GM19025 (cell line): ENCODE results near the gene LRRC73.
A peak's percentile ranks its signal among the peaks of the same experiment; 100 is the strongest.
"Not testable (repeated sequence)": the region's sequence is repeated elsewhere in the genome, so short reads cannot be mapped to it uniquely, and the experiment has no call there.

Experiments
- ATAC-seq: cut with Tn5 transposase; IDR thresholded peaks from one replicate; pipeline ENCODE4 v1.9.1; 2021; ENCODE audit warnings: mild to moderate bottlenecking, low read depth, moderate library complexity; ENCODE audit not compliant: unreplicated experiment

Gene LRRC73, protein sequence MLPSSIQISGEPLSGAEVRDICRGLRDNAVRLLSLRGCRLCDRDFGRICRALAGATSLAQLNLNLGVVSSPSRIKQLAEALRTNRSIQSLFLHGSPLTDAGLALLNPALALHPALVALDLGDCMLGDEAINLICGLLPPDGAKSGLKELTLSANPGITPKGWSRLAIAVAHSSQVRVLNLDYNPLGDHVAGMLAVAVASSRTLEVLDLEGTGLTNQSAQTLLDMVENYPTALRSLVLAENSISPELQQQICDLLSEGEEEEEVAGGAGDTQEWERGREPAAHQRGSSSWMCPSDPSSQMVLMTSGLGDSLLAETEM

DNA sequence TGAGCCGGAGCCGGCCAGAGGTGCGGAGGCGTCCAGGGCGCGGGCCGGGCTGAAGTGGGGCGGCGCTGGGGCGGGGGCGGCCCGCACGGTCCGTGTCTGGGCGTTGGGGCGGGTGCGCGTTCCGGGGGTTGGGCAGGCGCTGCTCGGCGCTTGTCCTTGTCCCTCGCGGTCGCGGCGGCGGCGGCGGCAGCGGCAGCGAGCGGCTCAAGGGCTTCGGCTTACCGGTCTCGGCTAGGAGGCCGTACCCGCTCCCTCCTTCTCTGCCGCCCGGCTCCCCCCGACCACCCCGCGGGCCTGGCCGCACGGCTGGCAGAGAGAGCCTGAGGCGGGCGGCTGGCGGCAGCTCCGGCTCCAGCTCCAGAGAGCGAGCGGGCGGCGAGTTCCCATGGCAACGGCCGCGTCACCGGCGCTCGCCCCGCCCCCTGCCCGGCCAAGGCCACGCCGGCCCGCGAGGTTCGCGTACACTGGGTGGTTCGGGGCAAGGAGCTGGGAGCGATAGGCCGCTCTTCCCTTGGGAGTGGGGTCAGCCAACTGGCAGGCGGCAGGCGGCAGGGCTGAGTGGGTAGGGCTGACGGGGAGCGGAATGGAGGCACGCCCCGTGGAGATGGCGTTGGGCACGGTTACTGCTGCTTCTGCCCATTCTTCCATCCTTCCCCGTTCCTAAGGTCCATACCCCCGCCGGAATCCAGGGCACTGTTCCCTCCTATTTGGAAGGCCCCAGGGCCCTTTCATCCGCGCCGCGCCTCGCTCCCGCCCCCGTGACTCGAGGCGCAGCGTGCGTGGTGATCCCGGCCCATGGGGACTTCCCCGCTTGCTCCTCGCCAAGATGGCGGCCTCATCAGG, at the start of gene LRRC73:
Gene LRRC73, minus strand, starts transcription at position 363 of the 843 bp plus-strand sequence. CDS start 561 bp downstream, outside the sequence.
- peak; percentile 74 for ATAC-seq

DNA sequence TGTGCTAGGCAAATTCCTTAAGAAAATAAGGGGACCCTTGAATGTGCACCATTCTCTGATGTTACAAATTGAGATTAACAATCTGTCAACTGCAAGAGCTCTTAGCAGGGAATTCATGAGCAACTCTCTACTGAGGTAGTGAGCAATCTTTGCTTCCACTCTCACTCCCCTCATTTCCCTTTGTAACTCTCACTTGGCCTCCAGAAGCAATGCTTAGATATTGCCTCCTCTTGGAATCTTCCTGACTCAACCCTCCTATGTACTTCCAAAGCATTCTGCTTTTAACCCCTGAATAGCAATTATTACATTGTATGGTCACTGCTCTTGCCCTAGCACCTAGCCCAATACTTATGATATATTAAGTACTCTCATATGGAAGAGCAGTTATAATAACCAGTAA, 49.2 kb upstream of the LRRC73 start:
- ATAC-seq: no peak

DNA sequence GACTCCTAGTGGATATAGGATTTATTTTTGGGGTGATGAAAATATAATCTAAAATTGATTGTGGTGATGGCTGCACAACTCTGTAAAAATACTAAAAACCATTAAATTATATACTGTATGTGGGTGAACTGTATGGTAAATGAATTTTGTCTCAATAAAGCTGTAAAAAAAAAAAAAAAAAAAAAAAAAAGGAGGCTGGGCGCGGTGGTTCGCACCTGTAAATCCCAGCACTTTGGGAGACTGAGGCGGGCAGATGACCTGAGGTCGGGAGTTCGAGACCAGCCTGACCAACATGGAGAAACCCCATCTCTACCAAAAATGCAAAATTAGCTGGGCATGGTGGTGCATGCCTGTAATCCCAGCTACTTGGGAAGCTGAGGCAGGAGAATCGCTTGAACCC, 47.5 kb upstream of the LRRC73 start:
- not testable (repeated sequence) for ATAC-seq

DNA sequence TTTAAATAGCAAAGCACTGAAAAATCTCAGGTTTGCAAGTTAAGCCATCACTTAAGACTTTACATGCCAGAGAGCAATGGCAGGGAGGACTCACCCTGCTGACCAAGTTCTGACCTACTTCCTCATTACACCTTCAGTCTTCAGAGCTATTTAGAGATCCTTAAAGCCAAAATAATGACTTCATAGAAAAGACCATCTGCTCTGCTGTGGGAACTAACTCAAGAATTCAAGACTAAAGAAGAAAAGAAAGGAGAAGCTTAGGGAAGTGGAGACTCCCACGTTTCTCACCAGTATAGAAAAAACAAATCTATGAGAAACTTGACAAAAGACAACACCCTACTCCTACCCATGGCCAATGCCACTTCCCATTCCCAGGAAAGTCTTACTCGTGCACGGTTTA, 37.1 kb upstream of the LRRC73 start:
- no peak for ATAC-seq

DNA sequence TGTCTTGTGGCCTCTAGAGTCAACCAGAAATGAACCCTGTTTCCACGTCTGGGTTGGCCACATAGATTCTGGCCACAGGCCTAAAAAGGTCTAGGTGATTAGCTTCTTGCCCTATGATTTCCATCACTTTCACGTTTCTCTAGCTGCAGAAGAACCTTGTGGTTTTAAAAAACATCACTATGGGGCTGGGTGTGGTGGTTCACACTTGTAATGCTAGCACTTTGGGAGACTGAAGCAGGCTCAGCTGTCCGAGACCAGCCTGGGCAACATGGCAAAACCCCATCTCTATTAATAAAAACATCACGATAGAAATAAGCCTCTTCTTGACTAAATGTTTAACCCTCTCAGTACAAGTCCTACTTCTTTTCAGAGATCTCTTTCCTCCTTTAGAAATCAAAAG, 34.3 kb upstream of the LRRC73 start:
- no peak for ATAC-seq

DNA sequence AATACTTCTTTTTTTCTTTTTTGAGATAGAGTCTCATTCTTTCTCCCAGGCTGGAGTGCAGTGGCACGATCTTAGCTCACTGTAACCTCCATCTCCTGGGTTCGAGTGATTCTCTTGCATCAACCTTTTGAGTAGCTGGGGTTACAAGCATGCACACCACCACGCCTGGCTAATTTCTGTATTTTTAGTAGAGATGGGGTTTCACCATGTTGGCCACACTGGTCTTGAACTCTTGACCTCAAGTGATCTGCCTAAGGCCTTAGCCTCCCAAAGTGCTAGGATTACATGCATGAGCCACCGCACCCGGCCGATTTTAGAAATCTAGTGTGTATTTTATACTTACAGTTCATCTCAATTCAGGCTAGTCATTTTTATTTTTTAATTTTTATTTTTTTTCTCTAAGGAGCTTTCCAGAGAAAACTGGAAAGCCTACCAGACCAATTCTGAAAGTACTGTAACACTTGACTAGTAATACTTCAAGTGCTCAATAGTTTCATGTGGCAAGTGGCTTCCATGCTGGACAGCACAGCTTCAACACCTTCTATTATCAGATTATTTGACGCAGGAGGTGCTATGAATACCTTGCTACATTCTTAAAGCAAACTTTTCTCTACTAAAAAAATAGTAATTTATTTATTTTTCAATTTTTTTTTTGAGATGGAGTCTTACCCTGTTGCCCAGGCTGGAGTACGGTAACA, 31.8 kb upstream of the LRRC73 start:
- no peak for ATAC-seq

DNA sequence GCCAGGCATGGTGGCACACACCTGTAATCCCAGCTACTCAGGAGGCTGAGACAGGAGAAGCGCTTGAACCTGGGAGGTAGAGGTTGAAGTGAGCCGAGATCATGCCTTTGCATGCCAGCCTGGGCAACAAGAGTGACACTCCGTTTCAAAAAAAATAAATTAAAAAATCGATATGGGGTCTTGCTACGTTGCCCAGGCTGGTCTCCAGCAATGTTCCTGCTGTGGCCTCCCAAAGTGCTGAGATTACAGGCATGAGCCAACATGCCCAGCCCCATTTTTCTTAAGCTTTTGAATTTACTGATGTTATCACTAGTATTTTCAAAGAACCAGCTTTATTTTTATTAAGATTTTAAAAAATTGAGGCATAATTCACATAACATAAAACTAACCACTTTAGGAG, 30.4 kb upstream of the LRRC73 start:
- ATAC-seq: no peak

DNA sequence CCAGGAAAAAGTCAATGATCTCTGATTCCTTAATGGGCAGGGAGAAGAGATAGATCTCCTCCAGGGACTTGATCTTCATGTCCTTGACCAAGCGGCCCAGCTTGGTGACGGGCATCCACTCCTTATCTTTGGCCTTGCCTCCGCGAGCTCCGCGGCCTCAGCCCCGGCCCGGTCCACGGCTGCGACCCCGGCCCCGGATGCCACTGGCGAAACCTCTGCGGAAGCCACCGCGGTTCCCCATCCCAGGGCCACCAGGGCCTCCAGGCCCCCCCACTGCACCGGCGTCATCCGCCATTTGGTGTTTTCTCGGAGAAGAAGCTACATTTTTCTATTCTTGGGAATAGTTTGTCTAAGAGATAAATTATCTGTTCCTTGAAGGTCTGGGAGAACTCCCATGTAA, 29.3 kb upstream of the LRRC73 start:
- not testable (repeated sequence) for ATAC-seq

DNA sequence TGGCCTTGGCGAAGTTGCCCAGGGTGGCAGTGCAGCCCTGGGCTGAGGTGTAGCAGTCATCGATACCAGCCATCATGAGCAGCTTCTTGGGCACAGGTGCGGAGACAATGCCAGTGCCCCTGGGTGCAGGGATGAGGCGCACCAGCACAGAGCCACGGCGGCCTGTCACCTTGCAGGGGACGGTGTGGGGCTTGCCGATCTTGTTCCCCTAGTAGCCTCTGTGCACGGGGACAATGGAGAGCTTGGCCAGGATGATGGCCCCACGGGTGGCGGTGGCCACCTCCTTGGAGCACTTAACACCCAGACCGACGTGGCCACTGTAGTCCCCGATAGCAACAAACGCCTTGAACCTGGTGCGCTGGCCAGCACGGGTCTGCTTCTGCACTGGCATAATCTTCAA, 28.8 kb upstream of the LRRC73 start:
- not testable (repeated sequence) for ATAC-seq

DNA sequence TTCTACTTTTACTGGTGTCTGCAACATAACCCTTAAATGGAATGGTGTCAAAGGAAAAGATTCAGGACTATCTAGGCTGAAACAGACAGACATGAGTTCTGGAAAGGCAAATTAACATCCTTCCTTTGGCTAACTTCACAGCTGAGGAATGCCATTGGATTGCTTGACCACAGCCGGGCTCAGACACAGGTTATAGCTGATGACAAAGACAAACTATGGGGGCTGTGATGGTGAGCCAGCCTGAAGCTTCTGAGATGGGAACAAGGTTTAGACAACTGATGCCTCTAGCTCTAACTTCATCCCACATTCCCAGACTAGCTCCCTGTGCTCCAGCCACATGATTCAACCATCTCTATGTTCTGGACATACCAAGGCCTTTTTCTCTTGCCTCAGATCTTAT, 22.1 kb upstream of the LRRC73 start:
- ATAC-seq: no peak

DNA sequence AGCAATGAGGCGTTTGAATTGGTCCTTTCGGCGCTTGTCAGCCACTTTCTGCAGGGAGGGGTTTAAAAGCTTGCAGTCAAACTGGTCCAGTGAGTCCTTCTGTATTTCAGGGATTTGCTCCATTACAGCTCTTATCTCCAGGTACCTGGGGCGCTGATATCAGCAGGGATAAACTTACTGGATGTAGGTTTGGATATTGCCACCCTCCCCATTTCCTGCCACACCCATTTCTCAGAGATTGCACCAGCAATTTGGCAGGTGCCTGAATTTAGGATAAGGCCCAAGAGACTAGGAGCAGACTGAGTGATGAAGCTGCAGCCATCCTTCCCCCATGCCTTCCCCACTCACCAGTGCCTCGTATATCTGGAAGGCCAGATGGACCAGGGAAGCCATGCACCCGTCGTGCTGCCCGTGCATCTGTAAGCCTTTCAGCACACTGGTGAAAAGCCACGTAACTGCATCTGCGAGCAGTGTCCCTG, 14.4 kb upstream of the LRRC73 start:
- no peak for ATAC-seq

DNA sequence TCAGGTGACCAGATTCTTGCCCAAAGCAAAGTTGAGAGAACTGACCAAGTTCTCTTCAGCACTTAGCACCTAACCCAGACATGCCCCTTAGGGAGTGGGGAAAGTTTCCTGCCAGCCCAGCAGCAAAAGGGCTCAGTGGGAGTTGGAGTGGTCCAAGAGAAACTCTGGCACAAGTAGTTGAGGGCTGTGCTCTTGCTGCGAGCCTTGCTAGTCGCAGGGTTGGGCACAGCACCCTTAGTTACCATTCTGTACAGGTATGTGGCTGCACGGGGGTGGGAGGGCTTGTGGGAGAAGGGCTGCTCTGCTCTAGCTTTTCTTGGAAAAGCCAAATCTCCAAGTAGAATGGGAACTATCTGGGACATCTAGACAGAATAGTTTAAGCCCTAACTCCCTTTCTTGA, 13.1 kb upstream of the LRRC73 start:
- ATAC-seq: no peak

DNA sequence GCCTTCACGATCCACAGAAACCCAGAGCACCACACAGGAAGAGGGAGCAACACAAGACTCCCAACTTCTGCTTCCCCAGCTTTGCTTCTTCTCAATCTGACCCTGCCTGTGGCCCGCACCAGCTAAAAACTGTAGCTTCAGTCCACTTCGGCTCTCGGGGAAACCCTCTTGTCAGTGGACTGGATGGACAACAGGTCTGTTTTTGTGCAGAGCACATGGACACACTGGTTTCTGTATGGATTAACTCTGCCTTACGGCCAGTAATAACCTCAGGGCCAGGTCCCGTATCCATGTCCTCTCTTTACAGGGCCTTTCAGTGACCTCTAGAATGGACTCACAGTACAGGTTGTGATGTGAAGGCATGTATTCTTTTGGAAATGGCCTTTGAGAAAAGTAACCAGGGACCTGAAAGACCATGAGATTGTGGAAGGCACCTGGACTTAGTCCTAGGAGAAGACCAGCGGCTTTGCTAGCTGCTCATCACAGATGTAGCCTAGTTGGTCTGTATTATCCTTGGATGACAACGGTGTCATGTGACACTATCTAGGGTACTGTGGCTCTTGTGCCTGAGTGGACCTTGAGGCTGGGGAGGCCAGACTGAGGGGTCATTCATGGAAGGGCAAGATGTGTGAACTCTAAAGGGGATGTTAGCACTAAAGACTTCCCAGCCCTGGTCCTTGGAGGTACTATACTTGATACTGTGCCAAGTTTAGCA, 12.6 kb upstream of the LRRC73 start:
- ATAC-seq: no peak

DNA sequence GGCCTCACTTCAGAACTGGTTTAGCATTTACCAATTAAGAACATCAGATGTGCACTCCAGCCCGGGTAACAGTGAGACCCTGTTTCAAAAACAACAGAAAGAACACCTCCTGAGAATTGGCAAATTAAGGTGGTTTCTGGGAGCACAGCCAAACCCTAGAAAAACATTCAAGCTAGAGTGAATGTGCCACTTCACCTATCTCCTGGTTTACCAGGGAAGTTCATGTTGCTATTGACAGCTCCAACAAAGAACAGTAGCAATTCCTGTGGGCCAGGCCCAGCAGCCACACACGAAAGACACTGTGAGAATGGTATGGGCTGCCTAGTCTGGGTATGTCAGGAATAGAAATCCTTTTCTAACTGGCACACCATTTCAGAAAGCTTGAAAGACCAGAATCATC, 11.7 kb upstream of the LRRC73 start:
- ATAC-seq: no peak

DNA sequence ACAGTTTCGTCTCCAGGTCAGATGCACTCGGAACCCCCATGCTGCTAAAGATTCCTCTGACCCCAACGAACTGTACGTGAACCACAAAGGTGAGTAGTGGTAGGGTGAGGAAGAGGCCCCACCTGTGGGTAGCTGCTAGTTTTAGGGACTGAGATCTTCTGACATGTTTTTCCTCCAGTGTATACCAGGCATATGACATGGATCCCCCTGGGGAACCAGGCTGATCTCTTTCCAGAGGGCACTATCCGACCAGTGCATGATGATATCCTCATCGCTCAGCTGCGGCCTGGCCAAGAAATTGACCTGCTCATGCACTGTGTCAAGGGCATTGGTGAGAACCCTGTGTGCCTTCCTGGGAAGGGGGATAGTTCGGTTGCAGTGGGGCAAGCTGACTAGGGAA, 10.0 kb upstream of the LRRC73 start:
- ATAC-seq: no peak

DNA sequence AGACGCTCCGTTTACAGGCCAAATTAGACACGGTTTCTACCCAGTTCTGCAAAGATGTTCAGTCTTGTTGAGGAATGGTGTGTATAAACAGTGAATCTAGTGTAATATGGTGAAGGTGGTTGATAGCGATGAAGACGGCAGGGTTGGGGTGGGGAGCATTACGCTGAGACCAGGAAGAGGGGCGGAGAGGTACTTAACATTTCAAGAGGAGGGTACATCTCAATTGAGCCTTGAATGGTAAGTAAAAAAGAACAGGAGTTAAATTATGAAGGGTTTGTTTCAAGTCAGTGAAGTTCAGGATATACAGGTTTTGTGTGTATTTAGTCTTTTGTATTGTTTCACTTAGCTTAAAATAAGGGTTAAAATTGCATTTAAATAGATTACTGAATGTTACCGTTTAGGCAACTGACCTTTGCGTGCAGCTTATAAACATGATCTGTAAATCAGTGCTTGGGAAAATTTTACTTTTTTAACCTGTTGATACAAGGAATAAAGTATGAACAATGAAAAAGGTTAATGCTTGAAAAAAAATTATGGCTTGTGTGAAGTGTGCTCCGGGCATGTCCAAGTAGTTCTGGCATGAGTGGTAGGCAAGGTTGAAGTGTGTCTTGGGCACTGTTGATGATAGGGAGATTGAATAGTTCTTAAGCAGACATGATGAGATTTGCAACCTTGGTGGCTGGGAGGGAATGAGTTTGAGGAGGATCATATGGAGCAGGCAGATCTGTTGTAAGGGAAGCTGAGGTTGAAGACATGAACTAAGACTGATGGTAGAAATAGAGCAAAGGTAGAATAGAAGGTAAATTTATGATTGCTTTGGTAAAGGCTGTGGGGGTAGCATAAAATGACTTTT, 7.6 kb upstream of the LRRC73 start:
- ATAC-seq: no peak

DNA sequence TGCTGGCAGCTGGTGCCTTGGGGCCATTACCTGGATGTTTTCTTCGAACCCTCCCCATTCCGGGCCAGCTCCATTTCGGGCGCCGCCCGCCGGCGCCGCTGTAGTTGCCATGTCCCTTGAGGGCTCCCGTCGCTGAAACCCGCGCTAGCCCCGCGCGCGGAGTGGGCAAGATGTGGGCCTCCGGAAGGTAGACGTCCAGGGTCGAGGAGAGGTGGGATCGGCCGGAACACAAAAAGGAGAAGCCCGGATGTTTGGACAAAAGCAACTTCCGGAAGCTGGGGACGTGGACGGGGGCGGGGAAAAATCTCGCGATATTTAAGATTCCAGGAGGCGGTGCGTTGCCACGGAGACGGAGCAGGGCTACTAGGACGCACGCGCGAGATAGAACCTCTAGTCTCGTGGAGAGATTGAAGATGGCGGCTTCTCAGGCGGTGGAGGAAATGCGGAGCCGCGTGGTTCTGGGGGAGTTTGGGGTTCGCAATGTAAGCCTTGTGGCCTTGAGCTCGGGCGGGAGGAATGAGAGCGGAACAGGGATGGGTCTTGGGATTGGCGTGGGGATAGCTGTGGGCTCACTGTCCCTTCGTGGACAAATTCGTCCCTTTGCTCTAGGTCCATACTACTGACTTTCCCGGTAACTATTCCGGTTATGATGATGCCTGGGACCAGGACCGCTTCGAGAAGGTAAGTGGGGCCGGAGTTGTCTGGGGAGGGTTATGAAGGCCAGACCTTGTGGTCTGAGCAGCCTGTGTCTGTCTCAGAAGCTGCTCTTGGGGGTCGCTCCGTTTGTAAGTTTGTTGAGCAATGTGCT, 6.8 kb upstream of the LRRC73 start, which contains the start of the genes POLR1C and YIPF3:
Gene POLR1C, plus strand, starts transcription at position 393 of the 808 bp plus-strand sequence. Its CDS starts 21 bp downstream, at position 414.
Gene YIPF3, minus strand, starts transcription at position 230 of the 808 bp plus-strand sequence. Its CDS starts 119 bp downstream, at position 111.
- peak; percentile 79 for ATAC-seq

DNA sequence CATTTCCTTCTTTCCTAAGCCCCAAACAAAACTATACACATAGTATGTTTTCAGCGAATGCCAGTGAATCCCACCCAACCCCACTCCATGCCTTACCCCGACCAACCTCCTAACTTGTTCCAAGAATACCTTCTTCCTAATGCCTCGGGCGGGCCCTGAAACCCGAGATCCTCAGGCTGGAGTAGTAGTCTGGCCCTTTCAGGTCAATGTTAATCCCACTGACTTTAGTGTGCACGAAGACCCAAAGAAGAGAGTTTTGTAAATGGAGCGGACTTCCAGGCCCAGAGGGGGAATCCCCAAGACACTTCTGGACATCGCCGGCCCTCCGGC, 6.2 kb upstream of the LRRC73 start:
- no peak for ATAC-seq

DNA sequence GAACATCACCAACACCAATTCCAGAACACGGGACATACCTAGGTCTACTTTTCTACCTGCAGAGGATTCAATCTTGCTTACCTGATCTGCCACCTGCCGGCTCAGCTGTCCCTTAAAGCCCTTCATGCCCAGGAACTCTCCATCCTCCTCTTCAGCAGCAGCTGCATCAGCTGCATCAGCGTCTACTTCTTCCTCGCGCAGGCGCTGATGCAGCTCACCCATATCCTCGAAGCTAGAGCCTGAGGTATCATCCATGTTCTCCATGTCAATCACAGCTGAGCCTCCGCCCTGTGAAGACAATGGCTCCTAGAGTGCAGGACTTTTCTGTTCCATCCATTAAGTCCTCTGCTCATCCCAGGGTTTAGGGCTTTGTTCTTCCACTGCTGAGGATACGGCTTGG, 5.7 kb upstream of the LRRC73 start:
- ATAC-seq: no peak
